BLaER1 (cell line): Measurements from ENCODE around the gene MCFD2.

Source experiments
- H3K27ac ChIP-seq: shearing (Covaris generic); formaldehyde crosslinking; 2 replicates; pipeline ENCODE4 v1.8.1; 2022
- H3K27me3 ChIP-seq: shearing (Covaris generic); formaldehyde crosslinking; 2 replicates; pipeline ENCODE4 v1.8.1; 2022
- H3K36me3 ChIP-seq: shearing (Covaris generic); formaldehyde crosslinking; 2 replicates; pipeline ENCODE4 v1.8.1; 2022
- H3K4me1 ChIP-seq: shearing (Covaris generic); formaldehyde crosslinking; 2 replicates; pipeline ENCODE4 v1.8.1; 2022
- H3K4me2 ChIP-seq: shearing (Covaris generic); formaldehyde crosslinking; 2 replicates; pipeline ENCODE4 v1.8.1; 2022
- H3K4me3 ChIP-seq: shearing (Covaris generic); formaldehyde crosslinking; 2 replicates; pipeline ENCODE4 v1.8.1; 2022
- H3K9ac ChIP-seq: shearing (Covaris generic); formaldehyde crosslinking; 2 replicates; pipeline ENCODE4 v1.8.1; 2022
- H3K9me3 ChIP-seq: shearing (Covaris generic); formaldehyde crosslinking; 2 replicates; pipeline ENCODE4 v1.8.1; 2022
- H4K20me1 ChIP-seq: shearing (Covaris generic); formaldehyde crosslinking; 2 replicates; pipeline ENCODE4 v1.8.1; 2022
- Cebpa-rat ChIP-seq: shearing (Covaris generic); IDR thresholded peaks from 2 replicates; pipeline ENCODE4 v1.8.1; 2022

MCFD2 gene

DNA sequence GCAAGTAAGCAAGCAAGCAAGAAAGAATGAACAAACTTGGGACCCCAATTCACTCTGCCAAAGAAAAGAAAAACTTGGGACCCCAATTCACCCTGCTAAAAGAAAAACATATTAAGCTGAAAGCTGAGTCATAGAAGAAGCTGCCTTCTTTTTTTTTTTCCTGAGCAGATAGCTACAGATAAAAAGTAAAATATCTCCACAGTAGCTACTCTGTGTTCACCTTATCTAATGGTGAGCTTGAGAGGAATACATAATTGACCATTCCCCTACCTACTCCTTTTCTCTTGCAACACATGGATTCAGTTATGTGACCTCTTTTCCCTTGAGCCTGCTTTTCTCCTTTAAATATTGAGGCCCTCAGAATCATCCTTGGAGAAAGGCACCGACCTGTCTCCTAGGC, 63.0 kb downstream of the MCFD2 start:
- Histone ChIP-seq H4K20me1 (no peaks in the 10 kb centered on the region), H3K4me1 (peaks cover 24% of the 10 kb centered on the region), H3K4me2 (no peak overlapping the region), H3K27me3 (no peaks in the 10 kb centered on the region), H3K27ac (no peak overlapping the region), H3K36me3 (no peaks in the 10 kb centered on the region), H3K4me3 (no peak overlapping the region), H3K9ac (no peak overlapping the region), H3K9me3 (no peaks in the 10 kb centered on the region)
- no peak for TF ChIP-seq Cebpa-rat

DNA sequence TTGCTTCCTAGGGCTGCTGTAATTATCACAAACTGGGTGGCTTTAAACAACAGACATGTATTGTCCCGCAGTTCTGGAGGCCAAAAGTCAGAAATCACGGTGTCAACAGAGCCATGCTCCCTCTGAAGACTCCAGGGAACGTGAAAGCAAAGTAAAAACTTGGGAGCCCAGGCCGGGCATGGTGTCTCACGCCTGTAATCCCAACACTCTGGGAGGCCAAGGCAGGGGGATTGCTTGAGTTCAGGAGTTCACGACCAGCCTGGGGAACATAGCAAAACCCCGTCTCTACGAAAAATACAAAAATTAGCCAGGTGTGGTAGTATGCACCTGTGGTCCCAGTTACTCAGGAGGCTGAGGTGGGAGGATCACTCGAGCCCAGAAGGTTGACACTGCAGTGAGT, 63.5 kb downstream of the MCFD2 start:
- H3K27ac ChIP-seq = no peak overlapping the region

More for the DNA sequence above, 63.5 kb downstream of the MCFD2 start:
- H3K36me3 ChIP-seq = no peaks in the 10 kb centered on the region
- no peak for TF ChIP-seq Cebpa-rat
- H3K4me2 ChIP-seq = no peak overlapping the region
- no peaks in the 10 kb centered on the region for H3K9me3 ChIP-seq
- no peak overlapping the region for H3K9ac ChIP-seq
- no peaks in the 10 kb centered on the region for H3K27me3 ChIP-seq
- no peaks in the 10 kb centered on the region for H4K20me1 ChIP-seq
- H3K4me3 ChIP-seq = no peak overlapping the region
- H3K4me1 ChIP-seq = peaks cover 29% of the 10 kb centered on the region
